ENCODE results near the gene LOXL4. TPM values are rescaled to one million over a fixed set of nuclear protein-coding genes. Genes with fewer than 3 reads are reported as not detected.

Gene LOXL4
- total RNA-seq, 1 donor from 2014 or later: not detected

DNA sequence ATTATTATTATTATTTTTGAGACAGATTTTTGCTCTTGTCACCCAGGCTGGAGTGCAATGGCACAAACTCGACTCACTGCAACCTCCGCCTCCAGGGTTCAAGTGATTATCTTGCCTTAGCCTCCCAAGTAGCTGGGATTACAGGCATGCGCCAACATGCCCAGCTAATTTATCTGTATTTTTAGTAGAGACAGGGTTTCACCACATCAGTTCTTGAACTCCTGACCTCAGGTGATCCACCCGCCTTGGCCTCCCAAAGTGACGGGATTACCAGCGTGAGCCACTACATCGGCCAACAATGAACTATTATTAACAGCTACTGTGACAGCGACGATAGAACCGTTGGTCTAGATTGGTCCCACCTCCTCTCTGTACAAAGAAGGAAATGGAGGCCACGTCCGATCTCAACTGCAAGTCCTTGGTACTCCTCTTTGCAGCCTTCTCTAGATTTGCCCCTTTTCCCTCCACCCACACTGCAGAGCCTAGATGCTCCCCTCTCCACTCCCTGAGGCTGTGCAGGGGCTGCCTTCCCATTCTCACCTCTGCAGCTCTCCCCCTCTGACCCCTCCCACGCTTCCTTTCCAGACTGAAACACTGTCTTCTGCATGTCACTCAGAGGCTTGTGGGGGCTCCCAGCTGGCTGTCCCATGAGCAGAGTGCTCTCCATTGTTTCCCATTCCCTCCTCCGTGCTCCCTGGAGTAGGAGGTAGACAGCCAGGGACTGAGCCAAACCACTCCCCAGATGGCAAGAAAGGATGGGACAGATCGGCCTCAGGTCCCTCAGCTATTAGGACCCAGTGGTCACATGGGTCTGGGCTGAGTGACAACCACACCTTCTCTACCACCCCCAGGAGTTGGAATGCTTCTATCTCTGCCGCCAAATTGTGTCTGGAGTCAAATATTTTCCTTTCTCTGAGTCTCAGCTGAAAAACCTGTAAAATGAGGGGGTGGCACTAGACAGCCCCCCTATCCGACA, 2.3 kb downstream of the LOXL4 start:
- intact Hi-C loops (cut with micrococcal nuclease): no loop called here

DNA sequence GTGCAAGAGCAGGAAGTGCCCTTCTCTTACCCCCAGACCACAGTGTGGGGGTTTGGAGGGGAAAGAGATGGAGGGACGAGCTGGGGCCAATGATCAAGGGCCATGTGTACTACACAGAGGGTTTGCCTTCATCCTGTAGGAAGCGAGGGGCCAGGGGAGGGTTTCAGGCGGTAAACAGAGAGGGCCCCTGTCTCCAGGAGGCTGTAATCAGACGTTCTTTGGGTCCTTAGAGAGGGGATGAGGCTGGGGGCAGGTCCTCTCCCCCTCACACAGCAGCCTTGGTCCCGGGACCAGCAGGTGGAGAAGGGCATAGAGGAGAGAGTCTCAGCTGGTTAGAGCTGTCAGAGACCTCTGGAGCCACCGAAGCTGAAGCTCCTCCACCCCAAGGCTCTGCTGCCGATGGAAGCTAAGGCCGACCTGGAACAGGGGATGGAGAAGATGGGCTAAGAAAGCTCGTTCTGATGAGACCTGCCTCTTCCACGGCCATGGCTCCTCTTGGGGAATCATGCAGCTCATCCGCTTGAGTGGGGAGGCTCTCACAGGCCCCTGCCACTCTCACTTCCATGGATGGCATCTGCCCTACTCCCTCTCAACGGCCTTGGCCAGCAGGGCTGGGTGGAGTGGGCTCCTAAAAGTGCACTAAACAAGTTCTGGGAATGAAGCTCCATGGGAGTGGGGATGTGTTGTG, 3.5 kb downstream of the LOXL4 start:
- intact Hi-C loops (cut with micrococcal nuclease): no loop called here

DNA sequence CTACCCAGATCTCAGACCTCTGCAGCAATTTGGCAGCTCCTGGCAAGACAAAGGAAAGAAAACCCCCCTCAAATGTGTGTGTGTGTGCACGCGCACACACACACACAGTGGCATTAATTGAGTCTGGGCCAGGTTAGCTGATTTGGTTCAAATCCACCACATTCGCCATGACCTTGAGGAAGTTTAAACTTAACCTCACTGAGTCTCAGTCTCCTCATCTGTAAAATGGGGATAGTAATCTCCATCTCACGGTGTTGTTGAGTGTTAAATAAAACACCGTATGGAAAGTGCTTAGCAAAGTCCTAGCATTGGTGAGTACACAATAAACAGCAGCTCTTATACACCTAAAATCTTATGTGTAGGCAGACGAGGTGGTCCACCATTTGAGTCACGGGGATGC, 4.9 kb downstream of the LOXL4 start:
- intact Hi-C loops (cut with micrococcal nuclease): no loop called here

DNA sequence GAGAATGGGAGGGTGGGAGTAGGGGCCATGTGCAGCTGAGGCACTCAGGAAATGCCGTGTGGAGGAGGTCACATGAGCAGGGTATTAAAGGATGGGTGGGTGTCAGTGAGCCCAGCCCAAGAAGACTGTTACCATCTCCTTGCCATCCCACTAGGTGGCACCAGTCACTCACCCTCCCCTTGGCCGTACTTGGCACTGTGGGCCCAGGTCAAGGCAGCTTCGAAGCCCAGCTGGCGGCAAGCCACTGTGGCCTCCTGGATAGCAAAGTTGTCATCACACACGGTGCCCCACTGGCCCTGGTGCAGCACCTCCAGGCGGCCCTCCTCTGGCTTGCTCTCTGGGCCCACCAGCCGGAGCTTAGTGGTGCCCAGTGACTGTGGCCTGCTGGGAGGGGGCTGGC, 5.4 kb downstream of the LOXL4 start:
- intact Hi-C loops (cut with micrococcal nuclease): no loop called here

GRCh38 chr10:98261436-98262277, 6.3 kb downstream of the LOXL4 start:
- intact Hi-C loops (cut with micrococcal nuclease): no loop called here

GRCh38 chr10:98260752-98261151, 7.2 kb downstream of the LOXL4 start:
- intact Hi-C loops (cut with micrococcal nuclease): no loop called here

DNA sequence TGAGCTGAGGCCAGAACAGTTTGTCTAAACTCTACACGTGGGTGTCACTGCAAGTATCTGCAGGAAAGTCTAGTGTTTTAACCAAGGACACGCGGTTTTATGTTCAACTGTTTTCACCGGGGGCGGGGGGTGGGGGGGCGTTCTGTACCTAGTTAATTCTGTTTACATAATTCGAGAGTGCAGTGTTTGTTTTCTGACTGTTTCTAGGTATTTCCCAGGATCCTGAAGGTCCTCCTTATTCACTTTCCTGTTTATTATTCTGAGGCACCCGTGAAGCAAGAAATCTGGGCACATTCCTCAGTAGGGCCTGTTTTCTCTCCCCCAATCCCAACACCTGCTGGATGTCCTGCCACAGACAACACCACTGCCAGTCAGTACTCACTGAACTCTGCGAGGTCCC, 7.6 kb downstream of the LOXL4 start:
- intact Hi-C loops (cut with micrococcal nuclease): no loop called here

GRCh38 chr10:98259606-98260315, 8.2 kb downstream of the LOXL4 start:
- intact Hi-C loops (cut with micrococcal nuclease): no loop called here

DNA sequence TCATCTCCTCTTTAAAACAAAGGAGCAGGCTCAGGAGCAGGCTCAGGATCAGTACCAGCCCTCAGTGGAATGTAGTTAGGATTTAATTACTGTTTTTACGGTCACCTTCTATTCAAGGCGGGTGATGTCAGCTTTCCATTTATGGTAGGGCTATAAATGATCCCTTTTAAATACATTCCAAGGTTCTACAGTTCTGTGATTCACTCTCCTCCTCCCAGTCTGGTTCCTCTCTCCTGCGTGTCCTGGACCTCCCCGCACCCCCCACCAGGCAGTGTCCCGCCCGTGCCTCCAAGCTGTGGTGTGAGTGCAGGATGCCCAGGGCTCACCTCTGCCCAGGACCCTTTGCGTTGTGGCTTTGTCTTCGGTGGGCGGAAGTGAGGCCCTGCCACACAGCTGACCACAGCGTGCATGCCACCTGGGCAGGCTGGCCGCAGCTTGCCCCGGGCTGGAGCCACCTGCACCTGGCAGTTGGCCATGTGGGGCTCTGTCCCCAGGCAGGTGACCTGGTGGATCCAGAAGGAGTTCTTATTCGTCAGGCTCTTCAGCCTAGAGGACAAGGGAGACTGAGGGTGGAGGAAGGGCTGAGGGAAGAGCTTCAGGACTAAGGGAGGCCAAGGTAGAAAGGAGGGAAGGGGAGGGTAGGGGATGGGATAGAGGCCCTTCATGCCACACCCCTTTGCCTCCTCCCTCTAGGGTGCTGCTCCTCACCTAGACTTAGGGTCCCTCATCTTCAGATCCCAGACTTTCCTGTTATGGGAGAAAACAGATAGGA, 9.1 kb downstream of the LOXL4 start:
- intact Hi-C loops (cut with micrococcal nuclease): no loop called here

- intact Hi-C loops (cut with micrococcal nuclease): no loop called here
These were observed 10.0 kb downstream of the LOXL4 start for GRCh38 chr10:98257961-98258360.

- intact Hi-C loops (cut with micrococcal nuclease): no loop called here
These were observed 10.8 kb downstream of the LOXL4 start for GRCh38 chr10:98257198-98257597.

DNA sequence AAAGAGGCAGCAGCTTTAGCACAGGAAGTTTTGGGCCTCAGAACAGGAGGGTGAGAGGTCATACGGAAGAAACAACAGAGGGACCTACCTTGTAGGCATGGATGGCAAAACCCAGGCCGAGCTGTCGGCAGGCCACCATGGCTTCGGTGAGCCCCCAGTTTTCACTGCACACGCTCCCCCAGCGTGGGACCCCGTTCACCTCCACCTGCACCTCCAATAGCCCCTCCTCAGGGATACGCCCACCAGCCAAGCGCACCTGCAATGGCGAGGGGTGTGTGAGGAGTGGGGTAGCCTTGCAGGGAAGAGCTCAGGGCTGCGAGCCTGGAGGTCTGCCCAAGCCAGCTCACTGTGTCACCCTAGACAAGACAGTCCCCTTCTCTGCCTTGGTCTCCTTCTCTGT, 11.3 kb downstream of the LOXL4 start:
- intact Hi-C loops (cut with micrococcal nuclease): no loop called here

- intact Hi-C loops (cut with micrococcal nuclease): no loop called here
These were observed 12.7 kb downstream of the LOXL4 start for GRCh38 chr10:98255146-98255877.

DNA sequence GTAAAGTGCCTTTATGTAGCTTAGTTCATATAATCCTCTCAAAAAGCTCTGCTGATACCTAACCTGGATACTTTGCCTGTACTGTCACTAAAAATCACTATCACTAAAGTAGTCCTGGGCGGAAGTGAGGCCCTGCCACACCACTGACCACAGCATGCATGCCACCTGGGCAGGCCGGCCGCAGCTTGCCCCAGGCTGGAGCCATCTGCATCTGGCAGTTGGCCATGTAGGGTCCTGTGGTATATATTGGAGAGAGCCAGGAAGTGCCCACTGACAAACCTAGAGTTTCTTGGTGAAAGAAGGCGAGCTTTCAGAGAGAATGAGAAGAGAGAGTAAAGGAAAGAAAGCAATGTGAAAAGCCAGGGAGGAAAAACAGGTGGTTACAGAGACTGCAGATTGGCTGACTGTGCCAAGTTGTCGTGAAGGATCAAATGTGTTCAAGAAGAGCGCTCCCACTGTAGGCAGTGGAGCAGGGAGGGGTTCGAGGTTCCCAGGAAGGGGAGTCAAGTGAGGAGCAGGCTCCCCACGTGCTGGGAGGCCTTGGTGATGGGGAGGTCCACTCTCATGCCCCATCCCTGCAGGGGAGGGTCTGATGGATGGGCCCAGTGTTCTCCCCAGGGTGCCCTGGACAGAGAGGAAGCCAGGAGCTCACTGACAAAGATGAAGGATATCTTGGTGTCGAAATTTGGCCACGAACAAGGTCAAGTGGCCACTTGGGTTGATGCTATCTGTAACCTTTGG, 13.6 kb downstream of the LOXL4 start:
- intact Hi-C loops (cut with micrococcal nuclease): no loop called here

- intact Hi-C loops (cut with micrococcal nuclease): no loop called here
These were observed 14.5 kb downstream of the LOXL4 start for GRCh38 chr10:98253499-98253898.

- intact Hi-C loops (cut with micrococcal nuclease): no loop called here
These were observed 15.5 kb downstream of the LOXL4 start for GRCh38 chr10:98252464-98252863.

DNA sequence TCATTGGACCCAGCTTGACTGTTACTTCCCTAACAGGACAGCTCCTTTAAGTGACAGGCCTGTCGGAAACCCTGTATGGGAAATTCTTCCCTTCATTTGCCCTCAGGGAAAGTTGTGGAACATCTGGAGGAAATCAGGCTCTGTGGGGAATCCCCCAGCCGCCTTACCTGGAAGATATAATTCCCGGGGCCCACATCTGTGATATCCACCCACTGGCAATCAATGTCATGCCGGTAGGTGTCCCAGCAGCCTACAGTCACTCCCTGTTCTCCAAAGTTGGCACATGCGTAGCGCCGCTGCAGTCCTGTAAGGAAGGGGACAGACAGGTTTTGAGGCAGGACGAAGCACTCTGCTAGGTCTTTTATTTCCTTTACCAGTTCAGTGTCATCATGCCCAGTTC, 16.6 kb downstream of the LOXL4 start:
- intact Hi-C loops (cut with micrococcal nuclease): no loop called here

DNA sequence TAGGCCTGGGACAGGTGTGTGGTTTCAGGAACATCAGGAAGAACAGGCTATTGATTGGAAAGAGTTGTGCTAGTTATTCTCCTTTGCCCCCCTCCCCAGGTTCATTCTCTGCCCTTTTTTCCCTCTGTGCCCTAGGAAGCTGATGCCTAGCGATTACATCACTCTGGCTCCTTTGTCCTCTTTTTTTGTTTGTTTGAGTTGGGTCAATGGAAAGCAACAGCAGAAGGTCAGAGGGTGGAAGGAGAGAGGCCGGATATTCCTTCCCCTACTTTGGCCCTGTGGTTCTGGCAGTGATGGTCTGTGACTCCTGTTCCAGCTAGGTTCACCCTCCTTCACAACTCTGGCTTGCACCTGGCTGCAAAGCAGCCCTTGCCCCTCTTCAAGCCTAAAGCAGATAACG, 18.9 kb downstream of the LOXL4 start:
- intact Hi-C loops (cut with micrococcal nuclease): no loop called here

- intact Hi-C loops (cut with micrococcal nuclease): no loop called here
These were observed 20.0 kb downstream of the LOXL4 start for GRCh38 chr10:98248018-98248417.

Data from T-helper 2 cell treated with Interferon-gamma antibody and Interleukin-4, amounts not matched to agents 100 ng/mL and 5 ng/mL, for 36 hours (primary cell).